Uterus (tissue), 4 donors: ENCODE measurements around the gene CLIC1. TPM values are rescaled to one million over a fixed set of nuclear protein-coding genes. Genes with fewer than 3 reads are reported as not detected.

Experiments
- DNase-seq, 2 donors: peaks; one replicate each; pipeline ENCODE4 v3.0.0-alpha.2; 2019 to 2020
- H3K27ac ChIP-seq, 2 donors: fragments of 200-600 bp; sonication (generic); 1 replicate in 1 of 2; 2 replicates in 1 of 2; pipeline ENCODE4 v1.5.1; 2016 to 2018
- H3K27me3 ChIP-seq, 2 donors: fragments of 200-600 bp; sonication (generic); one replicate each; pipeline ENCODE4 v1.5.1; 2018 to 2019; ENCODE audit warnings: control low read depth in 1 of 2
- H3K36me3 ChIP-seq, 2 donors: fragments of 200-600 bp; sonication (generic); one replicate each; pipeline ENCODE4 v1.5.1; 2019; ENCODE audit warnings: control low read depth in 1 of 2
- H3K4me1 ChIP-seq, 2 donors: fragments of 200-600 bp; sonication (generic); one replicate each; pipeline ENCODE4 v1.5.1; 2018 to 2019; ENCODE audit warnings: control low read depth in 1 of 2
- H3K4me3 ChIP-seq, 2 donors: fragments of 200-600 bp; sonication (generic); 1 replicate in 1 of 2; 2 replicates in 1 of 2; pipeline ENCODE4 v1.5.1; 2018 to 2019; ENCODE audit warnings: mild to moderate bottlenecking in 1 of 2
- H3K9me3 ChIP-seq, 2 donors: fragments of 200-600 bp; sonication (generic); one replicate each; pipeline ENCODE4 v1.5.1; 2019; ENCODE audit warnings: control low read depth in 1 of 2
- CTCF ChIP-seq, 4 experiments: fragments of 200-600 bp in 2 of 4; fragments of 450-650 bp in 2 of 4; sonication (generic) in 2 of 4; IDR thresholded peaks; one replicate each; pipeline ENCODE4 v1.5.1; 2016 to 2019; ENCODE audit warnings: antibody characterized with exemption in 4 of 4, mild to moderate bottlenecking in 2 of 4, moderate library complexity in 1 of 4
- POLR2A ChIP-seq, 2 donors: fragments of 450-650 bp; IDR thresholded peaks; one replicate each; pipeline ENCODE4 v1.6.1; 2016; ENCODE audit warnings: antibody characterized with exemption in 2 of 2, mild to moderate bottlenecking in 1 of 2, moderate library complexity in 1 of 2
- intact Hi-C: fragments of 100-400 bp; cut with DNase I; formaldehyde crosslinking; loops from one replicate; pipeline ENCODE4 v1.15.1; 2023; ENCODE audit warnings: low total_unique reads
- total RNA-seq, 4 donors: library from RNA; depleted of rRNA in 3 of 4; stranded (reverse); fragments of >200 nt in 3 of 4; gene quantifications; one replicate each; pipeline versions ENCODE4 v1.1.0 to v1.2.4, GENCODE V29; 2014 to 2023
- donor health status: DM: yes; HTN: yes; CAD: no.

Gene CLIC1
- total RNA-seq, 4 donors from 2014 or later, result 173 to 328 (median 216) TPM

GRCh38 chr6:31739639-31740396 is 3.5 kb upstream of the CLIC1 start, which contains the start of gene MSH5:
MSH5 (plus strand) TSS chr6:31740005; CDS start chr6:31740467, 462 bp downstream.
- H3K4me1 ChIP-seq, result peaks cover 0 to 14% of the 10 kb centered on the region in 2 donors
- intact Hi-C loops, result loop anchor here (10.0 kb wide), 1 partner anchor 55 kb away; the partner anchor contains the start of gene VARS1
- TF ChIP-seq POLR2A (IDR thresholded peaks at IDR 0.05), result peak; percentile 66 to 72
- TF ChIP-seq CTCF (IDR thresholded peaks at IDR 0.05), result no peak
- no peaks in the 10 kb centered on the region for H3K9me3 ChIP-seq
- no peaks in the 10 kb centered on the region for H3K27me3 ChIP-seq
- peak within 1 kb of the TSS; percentile 71 to 80 for H3K27ac ChIP-seq
- H3K4me3 ChIP-seq, result peak within 1 kb of the TSS; percentile 60 to 85
- H3K36me3 ChIP-seq, result no peaks in the 10 kb centered on the region
- DNase-seq, result peak; percentile 99

- DNase-seq, result peak in 1 of 2 donors; percentile 52
- Histone ChIP-seq H3K36me3 (no peaks in the 10 kb centered on the region), H3K27me3 (no peaks in the 10 kb centered on the region), H3K4me3 (no peak overlapping the region), H3K9me3 (no peaks in the 10 kb centered on the region), H3K27ac (peak overlapping the region; percentile 86 to 95), H3K4me1 (peaks cover 0 to 29% of the 10 kb centered on the region in 2 donors)
- no peak for TF ChIP-seq CTCF (IDR thresholded peaks at IDR 0.05)
- TF ChIP-seq POLR2A (IDR thresholded peaks at IDR 0.05), result peak; percentile 19 to 40
- intact Hi-C loops, result loop anchor here (10.0 kb wide), 1 partner anchor 57 kb away; the partner anchor contains the start of gene VARS1
Observed at GRCh38 chr6:31737991-31738979, 2.0 kb upstream of the CLIC1 start.

GRCh38 chr6:31737315-31737990 is 1.1 kb upstream of the CLIC1 start:
- Histone ChIP-seq H3K4me3 (no peak overlapping the region), H3K36me3 (no peaks in the 10 kb centered on the region), H3K9me3 (no peaks in the 10 kb centered on the region), H3K27ac (peak overlapping the region; percentile 86 to 95), H3K4me1 (peaks cover 0 to 29% of the 10 kb centered on the region in 2 donors), H3K27me3 (no peaks in the 10 kb centered on the region)
- TF ChIP-seq CTCF (IDR thresholded peaks at IDR 0.05) (no peak), POLR2A (IDR thresholded peaks at IDR 0.05) (no peak)
- no peak for DNase-seq
- intact Hi-C loops, result loop anchor here (10.0 kb wide), 1 partner anchor 57 kb away; the partner anchor contains the start of gene VARS1

GRCh38 chr6:31736768-31737314 is 511 bp upstream of the CLIC1 start:
- intact Hi-C loops, result loop anchor here (10.0 kb wide), 1 partner anchor 58 kb away; the partner anchor contains the start of gene VARS1
- H3K4me1 ChIP-seq, result peaks cover 0 to 29% of the 10 kb centered on the region in 2 donors
- peak in 1 of 2 donors; percentile 43 for DNase-seq
- peak overlapping the region; percentile 86 to 95 for H3K27ac ChIP-seq
- TF ChIP-seq CTCF (IDR thresholded peaks at IDR 0.05) (no peak), POLR2A (IDR thresholded peaks at IDR 0.05) (no peak)
- no peaks in the 10 kb centered on the region for H3K36me3 ChIP-seq
- H3K27me3 ChIP-seq, result no peaks in the 10 kb centered on the region
- H3K4me3 ChIP-seq, result peak overlapping the region; percentile 61 to 63
- H3K9me3 ChIP-seq, result no peaks in the 10 kb centered on the region
